ENCODE measurements around the gene CAMTA1.

GRCh38 chr1:7303554-7304317 is 518.5 kb downstream of the CAMTA1 start:
- no peak for TF ChIP-seq CTCF (IDR thresholded peaks at IDR 0.05; ENCODE audit: poor library complexity)
- TF ChIP-seq EZH2 (IDR thresholded peaks at IDR 0.05; ENCODE audit: borderline replicate concordance) = no peak

All from hepatocyte (in vitro differentiated cells).